NCI-H187 (cell line): Measurements from ENCODE around the gene SEMA3F.
A peak's percentile ranks its signal among the peaks of the same experiment; 100 is the strongest.

Experiments used
- DNase-seq, 2 experiments: peaks; one replicate each; lab custom pipeline; 2025; lab: John Stamatoyannopoulos, UW

SEMA3F gene

DNA sequence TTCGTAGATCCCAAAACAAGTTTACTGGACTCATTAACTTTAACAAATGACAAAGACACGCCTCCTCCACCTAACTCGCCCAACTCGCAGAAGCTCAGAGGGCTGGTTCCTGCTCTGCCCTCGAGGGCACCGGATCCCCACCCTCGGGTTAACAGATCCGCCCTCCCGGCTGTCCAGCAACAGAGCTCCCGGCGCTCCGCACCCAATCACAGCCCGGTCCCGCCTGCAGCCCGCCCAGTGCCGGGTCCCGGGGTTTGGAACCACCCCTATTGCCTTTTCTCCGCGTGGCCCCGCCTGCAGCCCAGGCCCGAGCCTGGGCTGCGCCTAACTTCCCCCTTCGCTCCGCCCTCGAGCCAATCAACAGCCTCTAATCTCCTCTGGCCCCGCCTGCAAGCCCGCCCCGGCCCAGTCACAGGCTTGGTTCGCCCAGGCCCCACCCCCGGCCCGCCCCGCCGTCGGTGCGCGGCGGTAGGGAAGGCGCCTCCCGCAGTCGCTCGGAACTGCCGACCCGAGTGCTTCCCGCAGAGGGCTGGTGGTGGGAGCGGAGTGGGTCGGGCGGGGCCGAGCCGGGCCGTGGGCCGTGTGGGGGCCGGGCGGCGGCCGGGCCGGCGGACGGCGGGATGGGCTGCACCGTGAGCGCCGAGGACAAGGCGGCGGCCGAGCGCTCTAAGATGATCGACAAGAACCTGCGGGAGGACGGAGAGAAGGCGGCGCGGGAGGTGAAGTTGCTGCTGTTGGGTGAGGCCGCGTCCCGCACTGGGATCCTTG lies 80.8 kb downstream of the SEMA3F start, which contains the start of gene GNAI2:
GNAI2 (plus strand) TSS at position 489 of the 768 bp plus-strand sequence; CDS start at position 621, 132 bp downstream.
- peak; percentile 66 to 95 for DNase-seq

DNA sequence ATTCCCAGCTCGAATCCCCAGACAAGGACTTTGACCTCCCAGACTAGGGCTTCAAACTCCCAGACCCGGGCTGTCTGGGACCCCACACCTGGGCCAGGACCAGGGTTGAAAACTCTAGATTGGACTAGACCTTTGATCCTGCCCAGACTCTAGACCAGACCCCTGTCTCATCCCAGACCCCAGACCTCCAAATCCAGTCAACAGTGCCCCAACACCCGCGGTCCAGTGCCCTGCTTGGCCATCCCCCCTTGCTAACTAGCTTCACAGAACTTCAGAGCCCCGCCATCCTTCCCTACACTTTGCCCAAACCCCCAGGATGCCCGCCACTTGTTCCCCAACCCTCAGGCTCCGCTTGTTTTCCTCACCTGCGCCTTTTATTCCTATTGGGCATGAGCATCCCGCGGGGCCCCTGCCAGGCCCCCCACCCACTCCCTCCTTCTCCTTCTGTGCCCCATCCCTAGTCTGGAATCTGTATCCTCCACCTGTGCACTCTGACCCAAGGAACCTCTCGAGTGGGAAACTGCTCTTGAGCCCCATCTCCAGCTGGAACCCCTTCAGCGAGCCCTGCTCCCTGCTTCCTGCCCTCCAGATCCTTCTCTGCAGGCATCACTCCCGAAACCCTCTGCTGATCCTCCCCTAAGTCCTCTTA lies 81.5 kb downstream of the SEMA3F start:
- DNase-seq: no peak

GRCh38 chr3:50237133-50237651 lies 82.1 kb downstream of the SEMA3F start:
- no peak for DNase-seq

DNA sequence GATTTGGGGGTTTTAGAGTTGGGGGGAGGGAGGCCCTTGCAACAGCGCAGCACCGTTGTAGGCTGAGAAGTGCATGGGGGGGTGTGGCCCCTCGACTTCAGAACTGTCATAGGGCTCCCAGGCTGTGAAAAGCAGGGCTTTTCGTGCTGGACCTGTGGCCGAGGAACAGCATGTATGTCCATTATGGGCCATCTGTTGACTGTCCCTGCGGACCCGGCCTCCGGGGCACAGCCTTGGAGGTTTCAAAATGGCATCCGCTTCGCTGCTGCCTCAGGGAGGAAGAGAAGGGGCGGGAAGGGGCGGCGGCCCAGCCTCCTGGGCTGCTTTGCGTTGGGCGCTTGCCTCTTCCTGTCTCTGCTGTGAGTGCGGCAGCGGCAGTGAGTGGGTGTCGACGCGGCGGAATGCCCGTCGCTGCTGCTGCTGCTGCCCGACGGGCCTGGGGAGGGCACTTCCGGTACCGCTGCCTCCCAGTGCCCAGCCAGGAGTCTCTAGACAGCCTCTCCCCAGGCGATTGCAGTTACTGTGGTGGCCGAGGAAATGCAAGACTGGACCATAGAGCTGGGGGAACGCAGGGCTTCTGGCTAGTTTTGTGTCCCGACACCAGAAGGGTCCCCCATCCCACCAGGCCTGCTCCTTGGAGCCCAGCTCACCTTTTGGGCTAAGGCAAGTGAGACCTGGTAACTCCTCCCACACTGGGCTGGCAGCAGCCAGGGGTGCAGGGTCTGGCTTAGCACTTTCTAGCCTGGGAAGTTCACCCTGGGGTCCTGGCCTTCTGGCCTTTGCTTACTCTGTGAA lies 82.8 kb downstream of the SEMA3F start:
- DNase-seq: no peak

- DNase-seq: no peak
These were observed 83.5 kb downstream of the SEMA3F start for GRCh38 chr3:50238549-50239026.
